Sigmoid colon (tissue), 7 donors: ENCODE measurements around the gene LCORL. TPM values are rescaled to one million over a fixed set of nuclear protein-coding genes. Genes with fewer than 3 reads are reported as not detected.

Experiments
- DNase-seq: peaks from one replicate; pipeline ENCODE4 v3.0.0-alpha.2; 2019
- H3K27ac ChIP-seq, 4 donors: fragments of 200-600 bp; sonication (generic); one replicate each; pipeline ENCODE4 v1.5.1; 2016 to 2019; ENCODE audit warnings: mild to moderate bottlenecking in 1 of 4
- H3K27me3 ChIP-seq, 3 donors: fragments of 200-600 bp; sonication (generic); one replicate each; pipeline ENCODE4 v1.5.1; 2019; ENCODE audit warnings: mild to moderate bottlenecking in 1 of 3
- H3K36me3 ChIP-seq, 4 donors: fragments of 200-600 bp; sonication (generic); one replicate each; pipeline ENCODE4 v1.5.1; 2016 to 2019
- H3K4me1 ChIP-seq, 4 donors: fragments of 200-600 bp; sonication (generic); one replicate each; pipeline ENCODE4 v1.5.1; 2017 to 2019
- H3K4me3 ChIP-seq, 4 donors: fragments of 200-600 bp; sonication (generic); one replicate each; pipeline ENCODE4 v1.5.1; 2017 to 2019; ENCODE audit warnings: mild to moderate bottlenecking in 2 of 4, moderate library complexity in 1 of 4
- H3K9me3 ChIP-seq, 4 donors: fragments of 200-600 bp in 3 of 4; sonication (generic) in 3 of 4; one replicate each; pipeline versions ENCODE4 v1.5.1 to v1.6.1; 2013 to 2019
- EP300 ChIP-seq, 4 donors: sonication (generic); formaldehyde crosslinking; IDR thresholded peaks; one replicate each; pipeline ENCODE4 v1.6.1; 2017; ENCODE audit warnings: antibody characterized with exemption in 4 of 4
- POLR2A ChIP-seq, 2 donors: fragments of 450-650 bp; IDR thresholded peaks; one replicate each; pipeline ENCODE4 v1.6.1; 2016; ENCODE audit warnings: antibody characterized with exemption in 2 of 2, mild to moderate bottlenecking in 2 of 2, moderate library complexity in 2 of 2
- POLR2AphosphoS5 ChIP-seq, 4 donors: sonication (generic); formaldehyde crosslinking; IDR thresholded peaks; one replicate each; pipeline ENCODE4 v1.6.1; 2017; ENCODE audit warnings: antibody characterized with exemption in 4 of 4
- WGBS, 2 donors: extraction: QIAGEN DNeasy Blood & Tissue Kit; methylation state at CpG; one replicate each; pipeline ENCODE4 v1.1.7; 2013; 5-methylcytosine and 5-hydroxymethylcytosine counted together
- intact Hi-C: fragments of 100-400 bp; cut with DNase I; formaldehyde crosslinking; loops from one replicate; pipeline ENCODE4 v1.15.1; 2023
- polyA plus RNA-seq, 3 donors: library from polyadenylated mRNA; stranded (reverse); fragments of 200-250 nt; gene quantifications; one replicate each; pipeline ENCODE4 v1.2.3, GENCODE V29; 2013
- total RNA-seq, 4 donors: library from RNA; depleted of rRNA; stranded (reverse); fragments of >200 nt; gene quantifications; one replicate each; pipeline ENCODE4 v1.1.0, GENCODE V29; 2016
- TF ChIP-seq, protein P1 (sequence below), 4 experiments: fragments of 450-650 bp in 3 of 4; fragments of 200-600 bp in 1 of 4; IDR thresholded peaks; one replicate each; pipeline ENCODE4 v1.5.1; 2016 to 2019; ENCODE audit warnings: antibody characterized with exemption in 4 of 4, mild to moderate bottlenecking in 3 of 4, moderate library complexity in 2 of 4
- donor health status: healthy with polysubstance abuse.
- donor health status: Bipolar disorder and iron deficiency.
- donor health status: healthy.

Gene LCORL
- total and polyA plus RNA-seq, 7 donors = 3.2 to 46.0 (median 27.5) TPM

DNA sequence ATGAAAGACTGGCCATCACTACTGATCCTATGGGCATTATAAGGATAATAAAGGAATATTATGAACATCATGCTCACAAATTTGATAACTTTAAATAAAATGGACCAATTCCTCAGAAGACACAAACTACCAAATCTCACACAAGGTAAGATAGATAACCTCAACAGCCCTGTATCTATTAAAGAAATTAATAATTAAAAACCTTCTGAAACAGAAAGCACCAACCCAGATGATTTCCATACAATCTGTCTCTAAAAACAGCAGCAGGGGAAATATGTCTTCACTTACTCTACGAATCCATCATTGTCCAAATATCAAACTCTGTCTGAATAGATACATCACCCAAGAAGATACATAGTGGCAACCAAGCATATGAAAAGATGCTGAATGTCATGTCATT, 55.2 kb downstream of the LCORL start:
- no peak for TF ChIP-seq POLR2AphosphoS5 (IDR thresholded peaks at IDR 0.05)
- intact Hi-C loops = no loop called here
- peaks cover 0 to 2% (median 0%) of the 10 kb centered on the region in 4 donors for H3K36me3 ChIP-seq
- H3K27me3 ChIP-seq = no peaks in the 10 kb centered on the region
- no peak overlapping the region for H3K4me3 ChIP-seq
- no peak for DNase-seq
- peaks cover 0 to 11% (median 0%) of the 10 kb centered on the region in 4 donors for H3K4me1 ChIP-seq
- 96 to 100% methylated on average over 1 of the region's 1 CpG for WGBS, 2 donors
- no peaks in the 10 kb centered on the region for H3K9me3 ChIP-seq
- no peak overlapping the region for H3K27ac ChIP-seq

DNA sequence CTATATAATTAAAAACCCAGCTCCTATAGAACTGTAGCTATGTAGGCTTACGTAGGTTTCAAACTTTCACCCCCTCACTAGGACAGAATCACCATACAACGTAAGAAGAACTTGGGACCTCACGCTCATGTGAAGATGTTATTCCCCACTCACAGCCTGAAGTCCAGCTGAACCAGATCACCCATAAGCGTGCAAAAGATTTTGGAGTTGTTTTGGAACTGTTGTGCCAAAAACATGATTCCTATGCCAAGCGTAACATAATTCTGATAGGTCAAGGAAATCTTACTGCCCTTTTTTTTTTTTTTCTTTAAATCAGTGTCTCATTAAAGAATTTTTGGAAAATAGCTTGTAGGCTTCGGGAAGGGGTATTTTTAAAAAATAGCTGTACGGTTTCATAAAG, 57.0 kb downstream of the LCORL start:
- no peak overlapping the region for H3K27ac ChIP-seq
- TF ChIP-seq POLR2A (IDR thresholded peaks at IDR 0.05) = no peak
- H3K4me1 ChIP-seq = no peaks in the 10 kb centered on the region
- no peak overlapping the region for H3K4me3 ChIP-seq
- no peak for DNase-seq
- peaks cover 0 to 14% (median 0%) of the 10 kb centered on the region in 4 donors for H3K36me3 ChIP-seq
- 90 to 93% methylated on average over 7 of the region's 7 CpGs for WGBS, 2 donors
- no peaks in the 10 kb centered on the region for H3K27me3 ChIP-seq
- intact Hi-C loops = no loop called here
- H3K9me3 ChIP-seq = no peaks in the 10 kb centered on the region

- Histone ChIP-seq H3K27me3 (no peaks in the 10 kb centered on the region), H3K27ac (no peak overlapping the region)
- intact Hi-C loops = no loop called here
Measured at GRCh38 chr4:17962171-17962570, 59.4 kb downstream of the LCORL start.

DNA sequence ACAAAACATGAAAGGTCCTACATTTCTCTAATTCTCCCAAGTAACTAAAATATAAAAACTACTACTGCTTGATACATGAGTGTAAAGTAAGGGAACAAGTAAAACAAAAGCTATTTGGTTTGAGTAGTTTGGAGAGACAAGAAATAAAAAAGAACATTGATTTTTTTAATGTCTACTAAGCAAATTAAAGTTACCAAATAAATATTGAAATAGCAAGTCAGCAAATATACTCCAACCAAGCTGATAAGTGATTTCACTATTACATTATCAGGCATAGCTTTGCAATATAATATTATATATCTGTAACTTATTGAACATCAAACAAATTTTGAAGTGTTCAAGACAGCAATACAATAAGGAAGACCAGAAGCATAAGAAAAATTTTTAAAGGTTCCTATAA, 60.3 kb downstream of the LCORL start:
- DNase-seq = no peak
- H3K4me1 ChIP-seq = no peaks in the 10 kb centered on the region
- peaks cover 0 to 20% (median 0%) of the 10 kb centered on the region in 4 donors for H3K36me3 ChIP-seq
- TF ChIP-seq POLR2A (IDR thresholded peaks at IDR 0.05) (no peak), POLR2AphosphoS5 (IDR thresholded peaks at IDR 0.05) (no peak), EP300 (IDR thresholded peaks at IDR 0.05) (no peak)
- TF ChIP-seq, protein P1, sequence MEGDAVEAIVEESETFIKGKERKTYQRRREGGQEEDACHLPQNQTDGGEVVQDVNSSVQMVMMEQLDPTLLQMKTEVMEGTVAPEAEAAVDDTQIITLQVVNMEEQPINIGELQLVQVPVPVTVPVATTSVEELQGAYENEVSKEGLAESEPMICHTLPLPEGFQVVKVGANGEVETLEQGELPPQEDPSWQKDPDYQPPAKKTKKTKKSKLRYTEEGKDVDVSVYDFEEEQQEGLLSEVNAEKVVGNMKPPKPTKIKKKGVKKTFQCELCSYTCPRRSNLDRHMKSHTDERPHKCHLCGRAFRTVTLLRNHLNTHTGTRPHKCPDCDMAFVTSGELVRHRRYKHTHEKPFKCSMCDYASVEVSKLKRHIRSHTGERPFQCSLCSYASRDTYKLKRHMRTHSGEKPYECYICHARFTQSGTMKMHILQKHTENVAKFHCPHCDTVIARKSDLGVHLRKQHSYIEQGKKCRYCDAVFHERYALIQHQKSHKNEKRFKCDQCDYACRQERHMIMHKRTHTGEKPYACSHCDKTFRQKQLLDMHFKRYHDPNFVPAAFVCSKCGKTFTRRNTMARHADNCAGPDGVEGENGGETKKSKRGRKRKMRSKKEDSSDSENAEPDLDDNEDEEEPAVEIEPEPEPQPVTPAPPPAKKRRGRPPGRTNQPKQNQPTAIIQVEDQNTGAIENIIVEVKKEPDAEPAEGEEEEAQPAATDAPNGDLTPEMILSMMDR (IDR thresholded peaks at IDR 0.05) = no peak
- no peak overlapping the region for H3K27ac ChIP-seq
- H3K4me3 ChIP-seq = no peak overlapping the region
- no peaks in the 10 kb centered on the region for H3K9me3 ChIP-seq
- no peaks in the 10 kb centered on the region for H3K27me3 ChIP-seq
- intact Hi-C loops = no loop called here

More at GRCh38 chr4:17962171-17962570, 59.4 kb downstream of the LCORL start:
- WGBS, 2 donors = 95 to 96% methylated on average over 2 of the region's 2 CpGs
- TF ChIP-seq POLR2AphosphoS5 (IDR thresholded peaks at IDR 0.05) = no peak
- TF ChIP-seq, protein P1 (IDR thresholded peaks at IDR 0.05) = no peak
- TF ChIP-seq EP300 (IDR thresholded peaks at IDR 0.05) = no peak
- TF ChIP-seq POLR2A (IDR thresholded peaks at IDR 0.05) = no peak
- Histone ChIP-seq H3K4me1 (no peaks in the 10 kb centered on the region), H3K4me3 (no peak overlapping the region), H3K36me3 (peaks cover 0 to 14% (median 0%) of the 10 kb centered on the region in 4 donors), H3K9me3 (no peaks in the 10 kb centered on the region)
- no peak for DNase-seq

DNA sequence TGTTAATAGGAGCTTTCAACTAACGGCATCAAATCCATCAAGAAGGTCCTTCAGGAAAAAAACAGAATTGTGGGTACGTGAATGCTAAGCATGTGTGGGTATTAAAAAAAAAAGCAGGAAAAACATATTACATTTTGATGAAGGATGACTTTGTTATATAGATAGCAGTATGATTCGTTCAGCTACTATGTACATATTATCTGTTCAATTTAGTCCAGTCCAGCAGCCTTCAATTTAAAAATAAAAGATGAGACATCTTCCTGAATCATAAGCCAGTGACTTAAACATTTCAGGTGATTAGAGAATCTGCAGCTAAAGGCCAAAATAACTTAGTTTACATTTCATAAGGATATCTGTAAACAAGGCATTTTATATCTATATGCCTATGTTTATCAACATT, 63.4 kb downstream of the LCORL start:
- 92 to 96% methylated on average over 3 of the region's 3 CpGs for WGBS, 2 donors
- Histone ChIP-seq H3K36me3 (peaks cover 0 to 24% (median 0%) of the 10 kb centered on the region in 4 donors), H3K4me1 (no peaks in the 10 kb centered on the region), H3K27ac (no peak overlapping the region), H3K27me3 (no peaks in the 10 kb centered on the region), H3K4me3 (no peak overlapping the region), H3K9me3 (no peaks in the 10 kb centered on the region)
- intact Hi-C loops = no loop called here
- TF ChIP-seq EP300 (IDR thresholded peaks at IDR 0.05) (no peak), POLR2A (IDR thresholded peaks at IDR 0.05) (no peak), POLR2AphosphoS5 (IDR thresholded peaks at IDR 0.05) (no peak)
- TF ChIP-seq, protein P1 (IDR thresholded peaks at IDR 0.05) = no peak
- no peak for DNase-seq

DNA sequence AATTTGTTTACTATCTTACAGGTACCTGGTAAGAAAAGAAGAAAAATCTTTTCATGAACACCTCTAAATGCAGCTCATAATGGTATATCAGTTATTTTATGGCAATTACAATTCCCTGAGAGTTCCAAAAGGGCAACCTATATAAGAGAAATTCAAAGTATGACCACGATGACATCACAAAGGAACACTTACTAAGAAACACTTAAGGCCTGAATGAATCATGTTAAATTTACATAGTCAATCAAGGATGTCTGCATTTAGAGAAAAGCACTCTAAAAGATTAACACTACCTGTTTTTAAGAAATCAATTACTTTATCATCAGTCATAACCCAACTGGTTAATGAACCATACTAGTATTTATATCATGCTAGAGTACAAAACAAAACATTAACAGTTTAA, 63.9 kb downstream of the LCORL start:
- no peak for TF ChIP-seq POLR2A (IDR thresholded peaks at IDR 0.05)
- no peak for TF ChIP-seq EP300 (IDR thresholded peaks at IDR 0.05)
- TF ChIP-seq, protein P1 (IDR thresholded peaks at IDR 0.05) = no peak
- no peak for TF ChIP-seq POLR2AphosphoS5 (IDR thresholded peaks at IDR 0.05)
- intact Hi-C loops = no loop called here
- DNase-seq = no peak
- 88 to 94% methylated on average over 1 of the region's 1 CpG for WGBS, 2 donors
- H3K4me1 ChIP-seq = no peaks in the 10 kb centered on the region
- no peak overlapping the region for H3K27ac ChIP-seq
- no peak overlapping the region for H3K4me3 ChIP-seq
- H3K9me3 ChIP-seq = no peaks in the 10 kb centered on the region
- no peaks in the 10 kb centered on the region for H3K27me3 ChIP-seq
- peaks cover 0 to 24% (median 0%) of the 10 kb centered on the region in 4 donors for H3K36me3 ChIP-seq
